ENCODE results near the gene CNTRL.
"Not testable (repeated sequence)": the region's sequence is repeated elsewhere in the genome, so short reads cannot be mapped to it uniquely, and the experiment has no call there.

The CNTRL gene

DNA sequence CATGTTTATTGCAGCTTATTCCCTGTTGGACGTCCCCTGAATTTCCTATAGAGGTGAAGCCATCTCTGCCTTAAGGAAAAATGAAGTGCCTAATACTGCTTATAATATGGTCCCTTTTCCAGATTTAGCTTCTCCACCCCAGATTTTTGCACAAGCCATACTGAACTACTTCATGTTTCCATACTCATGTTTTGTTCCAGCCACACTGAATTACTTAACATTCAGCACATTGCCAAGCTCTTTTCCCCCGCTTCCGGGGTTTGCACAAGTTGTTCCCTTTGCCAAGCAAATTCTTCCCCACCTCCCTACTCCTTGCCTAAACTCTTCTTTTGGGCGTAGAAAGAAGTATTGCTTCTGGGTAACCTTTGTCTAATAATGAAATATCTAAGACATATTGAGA, 1.7 kb upstream of the CNTRL start:
- no peak for DNase-seq

GRCh38 chr9:121075251-121076036, 689 bp downstream of the CNTRL start:
- no peak for DNase-seq

DNA sequence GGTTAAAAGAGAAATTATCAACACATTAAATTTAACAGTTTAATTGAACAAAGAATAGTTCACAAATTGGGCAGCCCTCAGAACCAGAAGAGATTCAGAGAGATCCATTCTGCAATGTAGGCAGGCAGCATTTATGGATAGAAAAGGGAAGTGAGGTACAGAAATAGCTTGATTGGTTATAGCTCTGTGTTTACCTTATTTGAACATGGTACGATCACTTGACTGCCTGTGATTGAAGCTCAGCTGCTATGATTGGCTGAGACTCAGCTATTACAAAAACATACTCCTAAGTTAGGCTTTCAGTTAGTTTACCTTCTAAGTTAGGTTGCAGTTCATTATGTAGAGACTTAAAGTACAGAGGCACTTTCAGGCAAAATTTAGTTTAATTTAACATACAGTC, 7.3 kb downstream of the CNTRL start:
- DNase-seq: no peak

DNA sequence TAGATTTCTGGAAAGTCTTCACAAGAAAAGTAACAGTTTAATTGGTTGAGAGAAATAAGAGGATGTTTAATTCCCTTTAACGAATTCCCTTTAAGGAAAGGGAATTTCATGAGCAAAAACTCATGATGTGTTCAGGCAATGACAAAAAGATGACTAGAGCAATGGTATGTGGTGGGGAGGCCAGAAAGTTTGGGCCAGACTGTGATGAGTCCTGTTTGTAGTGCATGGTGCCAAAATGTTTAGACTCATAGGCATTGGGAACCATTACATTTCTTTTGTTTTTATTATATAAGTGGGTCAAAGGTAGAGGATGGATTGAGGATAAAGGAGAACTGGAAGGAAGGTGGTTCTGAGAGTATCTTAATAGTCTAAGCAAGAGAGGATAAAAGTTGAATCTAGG, 10.9 kb downstream of the CNTRL start:
- DNase-seq: no peak

GRCh38 chr9:121088576-121088975, 13.8 kb downstream of the CNTRL start:
- no peak for DNase-seq

- not testable (repeated sequence) for DNase-seq
Observed at GRCh38 chr9:121090743-121091142, 16.0 kb downstream of the CNTRL start.

DNA sequence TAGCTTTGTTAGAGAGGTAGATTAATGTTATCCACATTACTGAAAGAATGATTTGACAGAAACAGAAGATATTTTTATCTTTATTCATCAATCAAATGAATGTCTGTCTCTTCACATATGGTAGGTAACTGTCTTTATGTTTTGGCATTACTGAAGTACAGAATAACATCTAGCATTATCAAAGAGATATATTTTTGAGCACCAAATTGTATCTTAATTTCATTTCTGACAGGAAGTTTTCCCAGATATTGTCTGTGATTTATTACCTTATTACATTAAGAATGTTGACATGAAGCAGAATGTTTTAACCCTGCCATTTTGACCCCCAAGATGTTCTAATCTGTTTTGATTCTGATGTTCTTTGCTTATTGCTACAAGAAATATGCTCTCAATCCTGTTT, 20.3 kb downstream of the CNTRL start:
- no peak for DNase-seq

DNA sequence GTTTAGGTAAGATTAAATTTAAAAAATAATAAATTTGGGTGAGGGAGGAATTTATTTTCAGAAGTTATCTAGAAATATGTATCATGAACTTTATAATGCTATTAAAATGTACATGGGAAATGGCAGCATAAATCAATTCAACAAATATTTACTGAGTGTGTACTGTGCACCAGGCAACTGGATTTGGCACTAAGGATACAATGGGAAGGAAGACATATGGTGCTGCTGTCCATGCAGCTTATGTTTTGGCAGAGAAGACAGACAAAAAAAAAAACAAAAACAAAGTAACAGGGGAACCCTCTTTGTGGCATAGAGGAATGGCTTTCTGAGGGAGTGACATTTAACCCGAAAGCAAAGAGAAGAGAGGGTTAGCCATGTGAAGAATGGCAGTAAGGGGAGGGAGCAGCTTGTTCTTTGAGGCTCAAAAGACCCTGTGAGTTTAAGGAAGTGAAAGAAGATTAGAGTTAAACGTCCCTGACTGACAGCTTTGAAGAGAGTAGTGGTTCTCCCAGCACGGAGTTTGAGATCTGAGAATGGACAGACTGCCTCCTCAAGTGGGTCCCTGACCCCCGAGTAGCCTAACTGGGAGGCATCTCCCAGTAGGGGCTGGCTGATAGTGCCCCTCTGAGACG, 23.9 kb downstream of the CNTRL start:
- no peak for DNase-seq

GRCh38 chr9:121104054-121104453, 29.3 kb downstream of the CNTRL start:
- DNase-seq: not testable (repeated sequence)

GRCh38 chr9:121105531-121105930, 30.8 kb downstream of the CNTRL start:
- no peak for DNase-seq

DNA sequence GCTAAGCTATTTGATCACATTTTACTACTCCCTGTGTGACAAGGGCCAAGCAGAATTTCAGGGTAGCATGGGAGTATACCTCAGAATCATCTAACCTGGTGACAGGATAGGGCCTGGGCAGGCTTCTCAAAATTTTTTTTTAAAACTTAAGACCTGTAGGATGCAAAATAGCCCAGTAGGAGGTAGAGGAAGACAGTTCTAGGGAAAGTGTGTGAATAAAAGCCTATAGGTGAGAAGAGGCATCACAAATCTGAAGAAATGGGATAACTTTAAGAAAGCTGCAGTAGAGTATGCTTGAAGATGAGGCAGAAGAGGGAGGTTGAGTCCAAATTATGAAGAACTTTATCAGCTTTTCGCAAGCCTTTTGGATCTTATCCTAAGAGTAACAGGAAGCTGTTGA, 32.3 kb downstream of the CNTRL start:
- DNase-seq: no peak

GRCh38 chr9:121107881-121108280, 33.1 kb downstream of the CNTRL start:
- DNase-seq: no peak

DNA sequence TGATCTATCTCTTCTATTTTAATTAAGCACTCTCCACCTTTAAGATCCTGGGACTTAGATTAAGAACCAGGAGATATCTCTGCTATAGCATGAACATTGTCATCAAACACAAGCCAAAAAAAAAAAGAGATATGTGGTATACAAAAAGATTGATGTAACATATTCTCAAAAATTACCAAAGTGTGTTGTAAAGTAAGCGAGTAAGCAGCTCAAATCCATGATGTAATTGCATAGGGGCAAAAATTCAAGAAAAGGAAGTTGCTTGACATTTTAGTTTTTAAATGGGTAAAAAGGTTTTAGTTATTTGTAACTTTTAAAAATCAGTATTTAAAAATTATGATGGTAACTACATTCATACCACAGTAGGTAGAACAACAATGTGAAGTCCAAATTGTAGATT, 40.7 kb downstream of the CNTRL start:
- no peak for DNase-seq

- DNase-seq: no peak
Observed at GRCh38 chr9:121118266-121118665, 43.5 kb downstream of the CNTRL start.

GRCh38 chr9:121120386-121120785, 45.6 kb downstream of the CNTRL start:
- no peak for DNase-seq

- peak; percentile 97 for DNase-seq
Observed at GRCh38 chr9:121121582-121122087, 46.9 kb downstream of the CNTRL start.

DNA sequence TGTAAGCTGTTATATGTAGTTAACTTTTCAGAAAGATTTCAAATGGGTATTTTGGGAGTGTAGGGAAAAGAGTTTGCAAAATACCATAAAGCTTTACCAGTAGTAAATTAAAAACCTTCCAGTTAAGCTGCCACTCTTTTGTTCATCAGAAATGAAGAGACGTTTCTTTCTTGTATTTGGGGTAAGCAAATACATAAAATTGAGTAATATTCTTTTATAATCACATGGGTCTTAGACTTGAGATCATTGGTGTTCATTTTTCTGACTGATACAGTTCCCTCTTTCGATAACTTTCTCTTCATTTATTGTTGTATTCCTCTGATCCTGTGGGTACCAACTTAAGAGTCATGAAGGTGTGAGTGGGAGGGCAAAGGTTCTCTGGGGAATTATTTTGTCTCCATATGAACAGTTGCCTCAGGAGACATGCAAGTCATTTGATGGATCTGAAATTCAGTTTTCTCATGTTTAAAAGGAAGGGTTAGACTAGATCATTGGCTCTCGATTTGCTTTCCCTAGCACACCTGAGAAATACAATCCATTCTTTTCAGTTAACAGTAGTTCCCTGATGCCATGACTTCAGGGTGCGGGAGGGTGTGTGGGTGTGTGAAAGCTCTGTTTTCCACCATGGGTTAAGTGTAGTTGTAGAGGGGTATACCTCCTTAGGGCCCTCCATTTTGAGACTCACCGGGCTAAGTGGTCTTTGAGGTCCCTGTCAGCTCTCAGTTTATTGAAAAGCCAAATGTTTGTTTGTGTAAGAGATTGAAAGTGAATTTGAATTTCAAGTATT, 47.7 kb downstream of the CNTRL start:
- DNase-seq: no peak

DNA sequence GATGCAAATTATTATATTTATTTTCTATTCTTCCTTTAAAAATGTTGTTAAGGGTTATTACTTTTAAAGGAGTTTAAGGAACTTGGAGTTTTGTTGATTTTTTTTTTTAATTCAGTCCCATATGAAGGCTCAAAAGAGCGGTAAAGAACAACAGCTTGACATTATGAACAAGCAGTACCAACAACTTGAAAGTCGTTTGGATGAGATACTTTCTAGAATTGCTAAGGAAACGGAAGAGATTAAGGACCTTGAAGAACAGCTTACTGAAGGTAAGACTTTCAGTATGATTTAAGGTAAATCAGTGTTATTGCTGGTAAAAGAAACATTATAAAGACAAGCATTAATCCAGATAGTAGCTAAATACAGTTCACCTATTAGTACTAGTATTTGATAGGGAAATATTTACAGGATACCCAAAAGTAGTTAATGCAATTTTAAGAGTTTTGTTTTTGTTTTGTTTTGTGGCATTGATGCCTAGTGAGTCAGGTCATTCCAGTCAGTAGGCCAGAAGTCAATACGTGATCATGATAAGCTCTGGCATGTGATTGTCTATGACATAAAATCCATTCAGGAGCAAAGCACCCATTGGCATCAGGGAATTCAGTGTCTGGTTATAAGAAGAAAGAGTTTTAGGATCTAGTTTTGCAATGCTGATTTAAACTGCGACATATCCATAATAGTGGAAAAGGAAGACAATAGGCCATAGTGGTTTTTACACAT, 49.2 kb downstream of the CNTRL start:
- DNase-seq: no peak

DNA sequence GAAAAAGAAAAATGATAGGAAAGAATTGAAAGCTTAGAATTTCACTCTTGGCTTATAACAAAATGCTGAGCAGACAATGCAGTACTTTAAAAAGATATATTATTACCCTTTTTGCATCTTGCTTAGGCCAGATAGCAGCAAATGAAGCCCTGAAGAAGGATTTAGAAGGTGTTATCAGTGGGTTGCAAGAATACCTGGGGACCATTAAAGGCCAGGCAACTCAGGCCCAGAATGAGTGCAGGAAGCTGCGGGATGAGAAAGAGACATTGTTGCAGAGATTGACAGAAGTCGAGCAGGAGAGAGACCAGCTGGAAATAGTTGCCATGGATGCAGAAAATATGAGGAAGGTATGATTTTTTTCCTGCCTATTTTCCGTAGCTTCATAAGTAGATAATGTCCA, 50.8 kb downstream of the CNTRL start:
- no peak for DNase-seq

DNA sequence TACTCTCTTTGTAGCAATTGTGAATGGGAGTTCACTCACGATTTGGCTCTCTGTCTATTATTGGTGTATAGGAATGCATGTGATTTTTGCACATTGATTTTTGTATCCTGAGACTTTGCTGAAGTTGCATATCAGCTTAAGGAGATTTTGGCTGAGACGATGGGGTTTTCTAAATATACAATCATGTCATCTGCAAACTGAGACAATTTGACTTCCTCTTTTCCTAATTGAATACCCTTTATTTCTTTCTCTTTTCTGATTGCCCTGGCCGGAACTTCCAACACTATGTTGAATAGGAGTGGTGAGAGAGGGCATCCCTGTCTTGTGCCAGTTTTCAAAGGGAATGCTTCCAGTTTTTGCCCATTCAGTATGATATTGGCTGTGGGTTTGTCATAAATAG, 54.6 kb downstream of the CNTRL start:
- DNase-seq: not testable (repeated sequence)

GRCh38 chr9:121133104-121133816, 58.5 kb downstream of the CNTRL start:
- DNase-seq: peak; percentile 54

DNA sequence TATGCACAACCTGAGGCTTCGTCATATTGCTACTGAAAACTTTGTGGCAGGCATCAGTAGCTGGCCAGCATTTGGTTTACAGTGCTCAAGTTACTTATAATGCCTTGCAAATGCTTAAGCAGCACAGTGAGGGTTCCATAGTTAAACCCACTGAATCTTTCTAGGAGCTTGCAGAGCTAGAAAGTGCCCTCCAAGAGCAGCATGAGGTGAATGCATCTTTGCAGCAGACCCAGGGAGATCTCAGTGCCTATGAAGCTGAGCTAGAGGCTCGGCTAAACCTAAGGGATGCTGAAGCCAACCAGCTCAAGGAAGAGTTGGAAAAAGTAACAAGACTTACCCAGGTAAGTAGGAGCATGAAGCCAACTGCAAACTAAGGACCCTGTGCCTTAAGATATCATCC, 60.9 kb downstream of the CNTRL start:
- DNase-seq: no peak

All from activated CD4-positive, alpha-beta T cell treated with anti-CD3 and anti-CD28 coated beads, Interleukin-2, amount 50 U/mL, for 16 hours (primary cell).